Colonic mucosa (tissue), 4 donors: ENCODE results near the gene UBE2F. TPM values are rescaled to one million over a fixed set of nuclear protein-coding genes. Genes with fewer than 3 reads are reported as not detected.
"Not testable (repeated sequence)": the region's sequence is repeated elsewhere in the genome, so short reads cannot be mapped to it uniquely, and the experiment has no call there.

Experiments
- DNase-seq: peaks from one replicate; pipeline ENCODE4 v3.0.0-alpha.2; 2020
- H3K27ac ChIP-seq: fragments of 200-600 bp; one replicate; pipeline ENCODE4 v1.8.0; 2021
- H3K27me3 ChIP-seq: fragments of 200-600 bp; one replicate; pipeline ENCODE4 v1.8.0; 2021
- H3K36me3 ChIP-seq: fragments of 200-600 bp; one replicate; pipeline ENCODE4 v1.8.0; 2021
- H3K4me1 ChIP-seq: fragments of 200-600 bp; one replicate; pipeline ENCODE4 v1.8.0; 2021; ENCODE audit warnings: mild to moderate bottlenecking
- H3K4me3 ChIP-seq: fragments of 200-600 bp; one replicate; pipeline ENCODE4 v1.8.0; 2021
- H3K9ac ChIP-seq, 2 donors: one replicate each; pipeline ENCODE4 v1.7.0; 2013; ENCODE audit warnings: control low read depth in 2 of 2, low read depth in 2 of 2, low read length in 2 of 2
- H3K9me3 ChIP-seq: fragments of 200-600 bp; one replicate; pipeline ENCODE4 v1.8.0; 2021
- CTCF ChIP-seq: fragments of 200-600 bp; IDR thresholded peaks from one replicate; pipeline ENCODE4 v1.8.0; 2022; ENCODE audit warnings: antibody characterized with exemption, mild to moderate bottlenecking
- intact Hi-C: fragments of 100-400 bp; cut with DNase I; formaldehyde crosslinking; loops from one replicate; pipeline ENCODE4 v1.14.1; 2022
- total RNA-seq, 2 donors: library from RNA; stranded (reverse); fragmentation: NEBNext Ultra II Directional in 1 of 2; extraction: Animal tissue kit (Norgen Biotek cat#: 25700) in 1 of 2; gene quantifications; one replicate each; pipeline ENCODE4 v1.2.1, GENCODE V29; 2021
- donor health status: healthy.
- donor health status: DM: no; HTN: no; CAD: no.
- donor health status: DM: no; HTN: no; CAD: no.

UBE2F gene
- total RNA-seq, 2 donors from 2014 or later, result 51.8 to 54.7 TPM

- Histone ChIP-seq H3K27ac (no peak overlapping the region), H3K36me3 (peaks cover 6% of the 10 kb centered on the region), H3K9me3 (no peaks in the 10 kb centered on the region), H3K9ac (no peak overlapping the region), H3K4me3 (no peak overlapping the region), H3K27me3 (no peaks in the 10 kb centered on the region), H3K4me1 (peaks cover 15% of the 10 kb centered on the region)
- no peak for DNase-seq
- TF ChIP-seq CTCF, result no peak
- intact Hi-C loops, result no loop called here
Measured at GRCh38 chr2:238065071-238065846, 98.4 kb downstream of the UBE2F start.

GRCh38 chr2:238066218-238066617 is 99.4 kb downstream of the UBE2F start:
- Histone ChIP-seq H3K4me3 (no peak overlapping the region), H3K9ac (no peak overlapping the region), H3K27ac (no peak overlapping the region), H3K27me3 (no peaks in the 10 kb centered on the region), H3K36me3 (peaks cover 6% of the 10 kb centered on the region), H3K4me1 (peaks cover 15% of the 10 kb centered on the region), H3K9me3 (no peaks in the 10 kb centered on the region)
- intact Hi-C loops, result no loop called here
- no peak for DNase-seq
- TF ChIP-seq CTCF, result no peak

GRCh38 chr2:238066718-238067117 is 99.9 kb downstream of the UBE2F start:
- H3K9ac ChIP-seq, H3K36me3 ChIP-seq, DNase-seq, H3K4me3 ChIP-seq, intact Hi-C loops, H3K27ac ChIP-seq, H3K27me3 ChIP-seq, H3K9me3 ChIP-seq: not testable (repeated sequence)
- H3K4me1 ChIP-seq, result peaks cover 12% of the 10 kb centered on the region

DNA sequence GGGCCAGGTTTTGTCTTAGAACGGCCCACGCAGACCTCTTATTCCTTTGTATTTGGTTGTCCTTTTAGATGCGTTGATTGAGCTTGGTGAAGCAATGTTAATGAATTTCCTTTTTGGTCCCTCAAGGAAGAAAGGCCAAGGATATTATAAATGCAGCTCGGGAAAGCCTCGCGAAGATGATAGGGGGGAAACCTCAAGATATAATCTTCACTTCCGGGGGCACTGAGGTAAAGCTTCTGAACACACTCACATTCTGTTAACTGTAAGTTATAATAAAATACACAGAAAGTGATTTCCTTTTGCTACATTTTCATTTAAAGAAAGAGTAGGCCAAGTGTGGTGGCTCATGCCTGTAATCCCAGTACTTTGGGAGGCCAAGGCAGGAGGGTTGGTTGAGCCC is 101.1 kb downstream of the UBE2F start:
- no peak overlapping the region for H3K4me3 ChIP-seq
- no peaks in the 10 kb centered on the region for H3K27me3 ChIP-seq
- H3K9ac ChIP-seq, result no peak overlapping the region
- H3K36me3 ChIP-seq, result peaks cover 6% of the 10 kb centered on the region
- no peak overlapping the region for H3K27ac ChIP-seq
- peaks cover 8% of the 10 kb centered on the region for H3K4me1 ChIP-seq
- no peak for TF ChIP-seq CTCF
- intact Hi-C loops, result no loop called here
- DNase-seq, result no peak
- H3K9me3 ChIP-seq, result no peaks in the 10 kb centered on the region

- DNase-seq, result no peak
- H3K36me3 ChIP-seq, result peaks cover 6% of the 10 kb centered on the region
Measured at GRCh38 chr2:238069021-238069709, 102.4 kb downstream of the UBE2F start.

More at GRCh38 chr2:238069021-238069709, 102.4 kb downstream of the UBE2F start:
- H3K9ac ChIP-seq, result no peak overlapping the region
- TF ChIP-seq CTCF, result no peak
- no peak overlapping the region for H3K4me3 ChIP-seq
- intact Hi-C loops, result no loop called here
- no peaks in the 10 kb centered on the region for H3K27me3 ChIP-seq
- H3K27ac ChIP-seq, result no peak overlapping the region
- no peaks in the 10 kb centered on the region for H3K4me1 ChIP-seq
- H3K9me3 ChIP-seq, result no peaks in the 10 kb centered on the region
